IMR-90 (cell line): Measurements from ENCODE around the gene ZNRD2. TPM values are rescaled to one million over a fixed set of nuclear protein-coding genes. Genes with fewer than 3 reads are reported as not detected.

Experiments used
- ATAC-seq: fragments of 200-7000 bp; cut with Tn5 transposase; 2 replicates; pipeline ENCODE4 v1.9.1; 2020; ENCODE audit warnings: low read depth, mild to moderate bottlenecking, moderate library complexity
- BruUV-seq: library from RNA; stranded (reverse); fragments of 400-500 nt; replicated peaks from 2 replicates; lab custom pipeline; 2021; lab: Mats Ljungman, UMichigan
- CTCF ChIA-PET: fragments of 300-600 bp; formaldehyde crosslinking; extraction: SDS; loops from one replicate; lab custom pipeline; 2021; ENCODE audit warnings: antibody characterized with exemption; lab: Yijun Ruan, JAX
- POLR2A ChIA-PET: fragments of 300-600 bp; sonication (Branson Sonifier 250); formaldehyde crosslinking; loops from one replicate; lab custom pipeline; 2022; ENCODE audit warnings: antibody characterized with exemption; ENCODE audit not compliant: unreplicated experiment; lab: Charles Lee
- DNase-seq: peaks from one replicate; pipeline ENCODE4 v3.0.0; 2013
- H2AFZ ChIP-seq: replicated peaks from 2 replicates; pipeline ENCODE3; 2013; ENCODE audit warnings: low read length, mild to moderate bottlenecking; ENCODE audit not compliant: poor library complexity
- H2AK5ac ChIP-seq: 2 replicates; pipeline ENCODE4 v1.6.1; 2013; ENCODE audit warnings: low read depth, low read length, inconsistent platforms
- H2AK9ac ChIP-seq: replicated peaks from 2 replicates; pipeline ENCODE3; 2013; ENCODE audit warnings: mild to moderate bottlenecking, low read depth, low read length, moderate library complexity; ENCODE audit not compliant: poor library complexity
- H2BK120ac ChIP-seq: 2 replicates; pipeline ENCODE4 v1.6.1; 2013; ENCODE audit warnings: low read depth, low read length, inconsistent platforms
- H2BK15ac ChIP-seq: 3 replicates; pipeline ENCODE4 v1.6.1; 2013; ENCODE audit warnings: low read depth, low read length, inconsistent platforms
- H2BK20ac ChIP-seq: 2 replicates; pipeline ENCODE4 v1.6.1; 2013; ENCODE audit warnings: low read depth, mild to moderate bottlenecking, inconsistent platforms, low read length, moderate library complexity
- H2BK5ac ChIP-seq: 2 replicates; pipeline ENCODE4 v1.6.1; 2013; ENCODE audit warnings: mild to moderate bottlenecking, low read depth, low read length, inconsistent platforms; ENCODE audit not compliant: poor library complexity, severe bottlenecking
- H3K14ac ChIP-seq: replicated peaks from 2 replicates; pipeline ENCODE4 v1.6.1; 2013; ENCODE audit warnings: low read depth, low read length, inconsistent platforms
- H3K18ac ChIP-seq: 2 replicates; pipeline ENCODE4 v1.6.1; 2013; ENCODE audit warnings: low read depth, low read length, control low read depth
- H3K23ac ChIP-seq: 2 replicates; pipeline ENCODE4 v1.6.1; 2013; ENCODE audit warnings: low read depth, low read length, inconsistent platforms
- H3K27ac ChIP-seq: 2 replicates; pipeline ENCODE4 v1.5.1; 2013; ENCODE audit warnings: mild to moderate bottlenecking, control low read depth, low read length; ENCODE audit not compliant: insufficient read depth
- H3K27me3 ChIP-seq: 2 replicates; pipeline ENCODE4 v1.6.1; 2013; ENCODE audit warnings: low read length; ENCODE audit not compliant: control insufficient read depth, insufficient read depth
- H3K36me3 ChIP-seq: 2 replicates; pipeline ENCODE4 v1.6.1; 2013; ENCODE audit warnings: low read length, mixed read lengths; ENCODE audit not compliant: control insufficient read depth, insufficient read depth
- H3K4ac ChIP-seq: 2 replicates; pipeline ENCODE4 v1.6.1; 2013; ENCODE audit warnings: low read depth, low read length, inconsistent platforms
- H3K4me1 ChIP-seq: 2 replicates; pipeline ENCODE4 v1.6.1; 2013; ENCODE audit warnings: low read length, mixed read lengths; ENCODE audit not compliant: control insufficient read depth, insufficient read depth
- H3K4me2 ChIP-seq: 2 replicates; pipeline ENCODE4 v1.6.1; 2013; ENCODE audit warnings: low read depth, mild to moderate bottlenecking, control low read depth, low read length, moderate library complexity
- H3K4me3 ChIP-seq: 2 replicates; pipeline ENCODE4 v1.5.1; 2013; ENCODE audit warnings: low read depth, mild to moderate bottlenecking, control low read depth, low read length, moderate library complexity; ENCODE audit not compliant: insufficient read depth
- H3K56ac ChIP-seq: 2 replicates; pipeline ENCODE4 v1.6.1; 2013; ENCODE audit warnings: low read length, inconsistent platforms; ENCODE audit not compliant: insufficient read depth; ENCODE audit errors: extremely low read depth
- H3K79me1 ChIP-seq, 2 experiments: 2 replicates each; pipeline ENCODE4 v1.6.1; 2013; ENCODE audit warnings: low read length in 2 of 2, inconsistent platforms in 1 of 2, low read depth in 1 of 2
- H3K9ac ChIP-seq: 2 replicates; pipeline ENCODE4 v1.6.1; 2013; ENCODE audit warnings: low read depth, low read length, control low read depth
- H3K9me1 ChIP-seq: 2 replicates; pipeline ENCODE4 v1.6.1; 2013; ENCODE audit warnings: low read length, inconsistent platforms; ENCODE audit not compliant: insufficient read depth
- H3K9me3 ChIP-seq: 2 replicates; pipeline ENCODE4 v1.6.1; 2013; ENCODE audit warnings: low read length; ENCODE audit not compliant: control insufficient read depth, insufficient read depth
- H4K20me1 ChIP-seq: 2 replicates; pipeline ENCODE4 v1.6.1; 2013; ENCODE audit warnings: low read length, inconsistent platforms; ENCODE audit not compliant: insufficient read depth
- H4K5ac ChIP-seq: 2 replicates; pipeline ENCODE4 v1.6.1; 2013; ENCODE audit warnings: mild to moderate bottlenecking, low read depth, low read length, control low read depth
- H4K8ac ChIP-seq, 2 experiments: 2 replicates each; pipeline ENCODE4 v1.6.1; 2013; ENCODE audit warnings: low read depth in 2 of 2, low read length in 2 of 2, control low read depth in 1 of 2, inconsistent platforms in 1 of 2
- H4K91ac ChIP-seq: 2 replicates; pipeline ENCODE4 v1.6.1; 2013; ENCODE audit warnings: low read depth, low read length, inconsistent platforms; ENCODE audit not compliant: insufficient read depth
- BHLHE40 ChIP-seq: fragments of 150-350 bp; IDR thresholded peaks from 2 replicates; pipeline ENCODE4 v1.6.1; 2016; ENCODE audit warnings: mild to moderate bottlenecking, low read depth, low read length
- CEBPB ChIP-seq: IDR thresholded peaks from 2 replicates; pipeline ENCODE4 v1.6.1; 2012; ENCODE audit warnings: low read depth, low read length, improper control_type of control experiment
- CHD1 ChIP-seq: IDR thresholded peaks from 2 replicates; pipeline ENCODE4 v1.6.1; 2012; ENCODE audit warnings: low read depth, low read length, improper control_type of control experiment
- FOS ChIP-seq: fragments of 150-350 bp; IDR thresholded peaks from 2 replicates; pipeline ENCODE4 v1.6.1; 2016; ENCODE audit warnings: low read depth, low read length
- MAFK ChIP-seq: IDR thresholded peaks from 2 replicates; pipeline ENCODE4 v1.6.1; 2012; ENCODE audit warnings: low read depth, low read length, improper control_type of control experiment
- MAZ ChIP-seq: IDR thresholded peaks from 2 replicates; pipeline ENCODE4 v1.6.1; 2012; ENCODE audit warnings: low read depth, mild to moderate bottlenecking, low read length, improper control_type of control experiment, moderate library complexity, borderline replicate concordance
- MXI1 ChIP-seq: IDR thresholded peaks from 2 replicates; pipeline ENCODE4 v1.6.1; 2012; ENCODE audit warnings: low read depth, mild to moderate bottlenecking, low read length, moderate library complexity, borderline replicate concordance
- NFE2L2 ChIP-seq: fragments of 150-350 bp; IDR thresholded peaks from 2 replicates; pipeline ENCODE4 v1.6.1; 2016; ENCODE audit warnings: low read depth, mild to moderate bottlenecking, low read length
- POLR2A ChIP-seq: IDR thresholded peaks from 2 replicates; pipeline ENCODE4 v1.6.1; 2012; ENCODE audit warnings: mild to moderate bottlenecking, low read depth, low read length
- RCOR1 ChIP-seq: IDR thresholded peaks from 2 replicates; pipeline ENCODE4 v1.6.1; 2012; ENCODE audit warnings: mild to moderate bottlenecking, low read length, improper control_type of control experiment; ENCODE audit not compliant: insufficient replicate concordance
- RFX5 ChIP-seq: IDR thresholded peaks from 2 replicates; pipeline ENCODE4 v1.8.0; 2012; ENCODE audit warnings: low read depth, mild to moderate bottlenecking, low read length, moderate library complexity
- SMC3 ChIP-seq: fragments of 150-350 bp; IDR thresholded peaks from 2 replicates; pipeline ENCODE4 v1.6.1; 2016; ENCODE audit warnings: low read depth, mild to moderate bottlenecking, antibody characterized with exemption, low read length, moderate library complexity
- WGBS, 2 experiments: methylation state at CpG; one replicate each; pipeline versions ENCODE4 v1.1.5 to v1.1.7; 2013; ENCODE audit warnings: missing lambda C conversion rate in 2 of 2; ENCODE audit not compliant: insufficient read length in 1 of 2; ENCODE audit errors: extremely low coverage in 2 of 2; 5-methylcytosine and 5-hydroxymethylcytosine counted together
- dilution Hi-C: fragments of 300-500 bp; cut with HindIII; formaldehyde crosslinking; loops from one replicate; pipeline ENCODE4 v1.14.3; 2018; ENCODE audit warnings: low sequenced_read_pairs; ENCODE audit not compliant: unreplicated experiment
- in situ Hi-C: fragments of 300-500 bp; cut with MboI; formaldehyde crosslinking; loops from 3 replicates; pipeline ENCODE4 v1.14.3; 2019; ENCODE audit warnings: low sequenced_read_pairs, inconsistent platforms, mixed read lengths
- intact Hi-C: fragments of 100-400 bp; cut with micrococcal nuclease; formaldehyde crosslinking; loops from 2 replicates; pipeline ENCODE4 v1.10.0; 2022
- polyA plus RNA-seq, 3 experiments: library from polyadenylated mRNA; depleted of rRNA; stranded (reverse); fragments of >200 nt; gene quantifications; 2 replicates each; pipeline ENCODE4 v1.2.3, GENCODE V29; 2012; ENCODE audit warnings: low replicate concordance in 1 of 3
- total RNA-seq: library from RNA; depleted of rRNA; stranded (reverse); fragments of >200 nt; gene quantifications from 2 replicates; pipeline ENCODE4 v1.2.3, GENCODE V29; 2012
- TF ChIP-seq, protein P1 (sequence below): fragments of 150-350 bp; IDR thresholded peaks from 2 replicates; pipeline ENCODE4 v1.6.1; 2016; ENCODE audit warnings: low read depth, mild to moderate bottlenecking, low read length, moderate library complexity, borderline replicate concordance
- TF ChIP-seq, protein P2 (sequence below): conservative IDR thresholded peaks from 2 replicates; pipeline ENCODE4 v1.5.1; 2012; ENCODE audit warnings: mild to moderate bottlenecking, low read depth, low read length, improper control_type of control experiment
- TF ChIP-seq, protein P3 (sequence below): fragments of 150-350 bp; IDR thresholded peaks from 2 replicates; pipeline ENCODE4 v1.6.1; 2017; ENCODE audit warnings: mild to moderate bottlenecking, antibody characterized with exemption, low read length, low read depth

The ZNRD2 gene
- total and polyA plus RNA-seq, 2 of the 4 experiments (the other 2 are of a cell fraction), result 75.6 to 90.3 TPM

DNA sequence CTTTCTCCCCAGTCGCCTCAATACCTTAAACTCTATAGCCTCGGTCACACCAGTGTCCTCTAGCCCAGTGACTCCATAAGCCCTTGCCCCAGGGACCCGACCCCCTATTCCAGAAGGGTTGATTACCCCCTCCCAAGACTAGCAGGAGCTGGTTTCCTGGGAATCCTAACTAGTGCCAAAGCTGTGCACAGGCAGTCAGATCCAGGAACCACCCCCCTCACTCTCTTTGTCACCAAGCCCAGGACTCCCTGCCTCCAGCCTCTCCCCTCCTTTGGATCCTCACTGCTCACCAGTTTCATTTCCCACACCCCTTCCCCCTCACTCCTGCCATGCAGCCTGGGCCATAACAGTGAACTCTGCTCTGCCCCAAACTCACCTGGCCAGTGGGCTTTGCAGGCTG is 21.9 kb upstream of the ZNRD2 start:
- Histone ChIP-seq H2AK5ac (no peak overlapping the region), H2AK9ac (no peak overlapping the region), H3K27ac (no peak overlapping the region), H3K4me3 (no peak overlapping the region), H3K18ac (no peak overlapping the region), H3K23ac (no peak overlapping the region), H3K36me3 (peaks cover 53% of the 10 kb centered on the region), H3K4me1 (no peaks in the 10 kb centered on the region), H3K27me3 (no peaks in the 10 kb centered on the region), H3K9me1 (no peaks in the 10 kb centered on the region), H4K20me1 (peaks cover 8% of the 10 kb centered on the region), H3K9ac (no peak overlapping the region), H2BK5ac (no peak overlapping the region), H4K91ac (no peak overlapping the region), H2BK120ac (no peak overlapping the region), H3K79me1 (peaks cover 3 to 8% of the 10 kb centered on the region in 2 experiments; a peak in 2 of 4 replicates), H3K4me2 (no peak overlapping the region), H3K56ac (no peak overlapping the region), H2BK20ac (no peak overlapping the region), H4K5ac (no peak overlapping the region), H3K9me3 (no peaks in the 10 kb centered on the region), H3K4ac (no peak overlapping the region), H4K8ac (no peak overlapping the region), H2BK15ac (no peak overlapping the region), H3K14ac (no peak overlapping the region), H2AFZ (no peak overlapping the region)
- intact Hi-C loops, result no loop called here
- in situ Hi-C loops, result no loop called here
- CTCF ChIA-PET, result no interaction called here
- DNase-seq (no peak), ATAC-seq (no peak)
- dilution Hi-C loops, result no loop called here
- POLR2A ChIA-PET, result no interaction called here
- TF ChIP-seq, protein P1, sequence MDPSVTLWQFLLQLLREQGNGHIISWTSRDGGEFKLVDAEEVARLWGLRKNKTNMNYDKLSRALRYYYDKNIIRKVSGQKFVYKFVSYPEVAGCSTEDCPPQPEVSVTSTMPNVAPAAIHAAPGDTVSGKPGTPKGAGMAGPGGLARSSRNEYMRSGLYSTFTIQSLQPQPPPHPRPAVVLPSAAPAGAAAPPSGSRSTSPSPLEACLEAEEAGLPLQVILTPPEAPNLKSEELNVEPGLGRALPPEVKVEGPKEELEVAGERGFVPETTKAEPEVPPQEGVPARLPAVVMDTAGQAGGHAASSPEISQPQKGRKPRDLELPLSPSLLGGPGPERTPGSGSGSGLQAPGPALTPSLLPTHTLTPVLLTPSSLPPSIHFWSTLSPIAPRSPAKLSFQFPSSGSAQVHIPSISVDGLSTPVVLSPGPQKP, result no peak
- TF ChIP-seq CHD1, result no peak
- no peak for TF ChIP-seq FOS
- TF ChIP-seq BHLHE40, result no peak
- no peak for TF ChIP-seq CEBPB
- TF ChIP-seq NFE2L2, result no peak
- TF ChIP-seq, protein P2, sequence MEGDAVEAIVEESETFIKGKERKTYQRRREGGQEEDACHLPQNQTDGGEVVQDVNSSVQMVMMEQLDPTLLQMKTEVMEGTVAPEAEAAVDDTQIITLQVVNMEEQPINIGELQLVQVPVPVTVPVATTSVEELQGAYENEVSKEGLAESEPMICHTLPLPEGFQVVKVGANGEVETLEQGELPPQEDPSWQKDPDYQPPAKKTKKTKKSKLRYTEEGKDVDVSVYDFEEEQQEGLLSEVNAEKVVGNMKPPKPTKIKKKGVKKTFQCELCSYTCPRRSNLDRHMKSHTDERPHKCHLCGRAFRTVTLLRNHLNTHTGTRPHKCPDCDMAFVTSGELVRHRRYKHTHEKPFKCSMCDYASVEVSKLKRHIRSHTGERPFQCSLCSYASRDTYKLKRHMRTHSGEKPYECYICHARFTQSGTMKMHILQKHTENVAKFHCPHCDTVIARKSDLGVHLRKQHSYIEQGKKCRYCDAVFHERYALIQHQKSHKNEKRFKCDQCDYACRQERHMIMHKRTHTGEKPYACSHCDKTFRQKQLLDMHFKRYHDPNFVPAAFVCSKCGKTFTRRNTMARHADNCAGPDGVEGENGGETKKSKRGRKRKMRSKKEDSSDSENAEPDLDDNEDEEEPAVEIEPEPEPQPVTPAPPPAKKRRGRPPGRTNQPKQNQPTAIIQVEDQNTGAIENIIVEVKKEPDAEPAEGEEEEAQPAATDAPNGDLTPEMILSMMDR, result no peak
- no peak for TF ChIP-seq SMC3
- TF ChIP-seq, protein P3, sequence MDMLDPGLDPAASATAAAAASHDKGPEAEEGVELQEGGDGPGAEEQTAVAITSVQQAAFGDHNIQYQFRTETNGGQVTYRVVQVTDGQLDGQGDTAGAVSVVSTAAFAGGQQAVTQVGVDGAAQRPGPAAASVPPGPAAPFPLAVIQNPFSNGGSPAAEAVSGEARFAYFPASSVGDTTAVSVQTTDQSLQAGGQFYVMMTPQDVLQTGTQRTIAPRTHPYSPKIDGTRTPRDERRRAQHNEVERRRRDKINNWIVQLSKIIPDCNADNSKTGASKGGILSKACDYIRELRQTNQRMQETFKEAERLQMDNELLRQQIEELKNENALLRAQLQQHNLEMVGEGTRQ, result no peak
- no peak for TF ChIP-seq MAZ
- TF ChIP-seq POLR2A, result no peak
- no peak for TF ChIP-seq RFX5
- no peak for TF ChIP-seq MAFK
- TF ChIP-seq RCOR1, result no peak
- TF ChIP-seq MXI1, result no peak
- no TSS peak for BruUV-seq
- 81% methylated on average over 3 of the region's 3 CpGs; no CpG with 5 or more reads in 1 of the 2 experiments for WGBS, 2 experiments
